HEK293T (cell line): ENCODE measurements around the gene SGSM2.

Source experiments
- BHLHE40 ChIP-seq: fragments of 450-650 bp; IDR thresholded peaks from 2 replicates; pipeline ENCODE4 v1.6.1; 2016; ENCODE audit warnings: mild to moderate bottlenecking, moderate library complexity, borderline replicate concordance
- CTBP1 ChIP-seq: fragments of 450-650 bp; IDR thresholded peaks from 2 replicates; pipeline ENCODE4 v1.6.1; 2016; ENCODE audit warnings: borderline replicate concordance
- ELF4 ChIP-seq: fragments of 450-650 bp; IDR thresholded peaks from 2 replicates; pipeline ENCODE4 v1.6.1; 2017; ENCODE audit warnings: antibody characterized with exemption
- FOXA1 ChIP-seq: fragments of 450-650 bp; IDR thresholded peaks from 2 replicates; pipeline ENCODE4 v1.6.1; 2016; ENCODE audit warnings: mild to moderate bottlenecking
- FOXM1 ChIP-seq: fragments of 450-650 bp; IDR thresholded peaks from 2 replicates; pipeline ENCODE4 v1.6.1; 2017; ENCODE audit warnings: mild to moderate bottlenecking, borderline replicate concordance
- HDGF ChIP-seq: fragments of 450-650 bp; IDR thresholded peaks from 2 replicates; pipeline ENCODE4 v1.6.1; 2017; ENCODE audit warnings: antibody characterized with exemption, borderline replicate concordance
- L3MBTL2 ChIP-seq: fragments of 450-650 bp; conservative IDR thresholded peaks from 2 replicates; pipeline ENCODE4 v1.6.1; 2016; ENCODE audit warnings: mild to moderate bottlenecking
- PKNOX1 ChIP-seq: fragments of 450-650 bp; IDR thresholded peaks from 2 replicates; pipeline ENCODE4 v1.6.1; 2016
- SP1 ChIP-seq: fragments of 450-650 bp; IDR thresholded peaks from 2 replicates; pipeline ENCODE4 v1.6.1; 2017
- SUZ12 ChIP-seq: fragments of 450-650 bp; IDR thresholded peaks from 2 replicates; pipeline ENCODE4 v1.6.1; 2016; ENCODE audit warnings: mild to moderate bottlenecking
- TARDBP ChIP-seq: fragments of 450-650 bp; IDR thresholded peaks from 2 replicates; pipeline ENCODE4 v1.6.1; 2016
- ZNF384 ChIP-seq: fragments of 450-650 bp; IDR thresholded peaks from 2 replicates; pipeline ENCODE4 v1.6.1; 2016

- TF ChIP-seq L3MBTL2 (no peak), FOXA1 (no peak), HDGF (no peak), BHLHE40 (no peak), PKNOX1 (no peak), SUZ12 (no peak), ELF4 (no peak), ZNF384 (no peak), SP1 (no peak), CTBP1 (no peak), TARDBP (no peak), FOXM1 (no peak)
Observed at GRCh38 chr17:2335726-2336214, 1.5 kb upstream of the SGSM2 start.
